T-helper 9 cell (primary cell): ENCODE data around the gene RNF186.
A peak's percentile ranks its signal among the peaks of the same experiment; 100 is the strongest.
"Not testable (repeated sequence)": the region's sequence is repeated elsewhere in the genome, so short reads cannot be mapped to it uniquely, and the experiment has no call there.

Experiments
- DNase-seq: peaks from one replicate; pipeline ENCODE4 v3.0.0-alpha.2; 2020

RNF186 gene

DNA sequence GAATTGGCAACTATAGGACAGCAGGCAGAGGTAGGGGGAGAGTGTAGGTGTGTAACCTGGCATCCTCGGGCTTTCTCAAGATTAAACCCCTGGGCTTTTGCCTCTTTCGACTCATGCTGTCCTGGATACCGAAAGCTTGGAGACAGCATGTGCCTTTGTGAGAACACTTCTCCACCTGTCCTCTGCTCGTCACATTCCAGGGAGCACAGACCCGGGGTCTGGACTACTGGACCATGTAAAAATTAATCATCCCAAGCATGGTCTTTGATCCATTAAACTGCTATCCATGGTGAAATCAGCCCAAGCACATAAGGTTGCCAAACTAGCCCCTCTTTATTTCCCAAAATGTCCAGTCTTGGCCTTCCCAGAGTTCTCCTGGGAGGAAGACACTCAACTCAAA lies 9.0 kb upstream of the RNF186 start:
- no peak for DNase-seq

DNA sequence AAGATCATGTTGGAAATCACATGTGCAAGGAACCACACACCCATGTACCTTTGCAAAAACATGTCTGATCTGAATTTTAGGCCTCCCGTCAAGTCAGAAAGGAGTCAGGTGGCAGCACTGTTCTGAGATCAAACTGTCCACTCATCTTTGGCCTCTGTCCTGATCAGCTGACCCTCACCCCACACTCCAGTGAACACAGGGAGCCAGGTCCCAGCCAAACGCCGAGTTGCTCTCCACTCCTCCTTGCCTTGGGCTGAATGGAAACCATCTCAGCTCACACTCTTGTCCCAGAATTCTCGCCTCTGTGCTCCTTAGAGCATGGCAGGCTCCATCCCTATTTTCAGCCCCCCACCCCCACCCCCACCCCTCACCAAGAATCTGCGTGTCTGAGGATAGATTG lies 4.6 kb upstream of the RNF186 start:
- no peak for DNase-seq

GRCh38 chr1:19818324-19818723 lies 3.2 kb upstream of the RNF186 start:
- DNase-seq: no peak

- DNase-seq: no peak
These were observed 2.1 kb upstream of the RNF186 start for GRCh38 chr1:19817160-19817559.

- not testable (repeated sequence) for DNase-seq
These were observed 1.6 kb upstream of the RNF186 start for GRCh38 chr1:19816737-19817086.

DNA sequence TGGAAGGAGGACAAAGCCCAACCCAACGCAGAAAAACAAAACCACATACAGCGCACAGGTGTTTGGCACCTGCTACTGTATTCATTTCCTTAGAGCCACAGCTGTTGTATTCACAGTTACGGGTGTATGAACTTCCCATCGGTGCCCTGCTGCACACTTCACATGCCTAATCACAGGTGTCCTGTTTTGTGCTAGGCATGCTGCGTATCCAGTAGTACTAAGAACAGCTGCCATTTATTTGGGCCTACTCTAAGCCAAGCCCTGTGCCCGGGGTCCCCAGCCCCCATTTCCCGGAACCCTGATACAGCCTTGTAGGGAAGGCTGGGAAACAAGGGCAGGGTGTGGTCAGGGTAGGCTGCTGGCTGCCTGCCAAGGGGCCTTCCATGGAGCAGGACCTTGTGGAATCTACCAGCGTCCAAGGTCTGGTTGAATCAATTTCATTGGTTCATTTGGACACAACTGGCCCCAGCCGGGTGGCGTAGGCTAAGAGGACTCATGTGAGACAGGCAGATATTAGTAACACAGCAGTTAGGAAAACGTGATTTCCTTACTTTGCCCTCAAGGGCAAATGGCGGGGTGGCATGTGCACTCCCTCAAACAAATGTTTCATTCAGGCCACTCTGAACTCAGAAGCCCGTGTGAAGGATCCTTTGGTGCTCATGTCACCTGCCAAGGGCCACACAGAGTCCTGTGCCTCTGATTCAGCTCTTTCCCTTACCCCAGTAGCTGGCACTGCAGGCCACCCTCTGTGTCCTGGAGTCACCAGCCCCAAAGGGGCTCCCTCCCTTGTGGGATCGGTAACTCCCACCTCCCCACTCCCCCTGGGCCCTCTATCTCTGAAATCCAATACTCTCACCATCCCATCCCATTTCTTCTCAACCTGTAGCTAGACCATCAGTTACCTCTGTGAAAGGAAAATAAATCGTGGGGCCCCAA lies 986 bp upstream of the RNF186 start:
- no peak for DNase-seq

- DNase-seq: no peak
These were observed 830 bp downstream of the RNF186 start for GRCh38 chr1:19814244-19814661.

GRCh38 chr1:19813643-19813960 lies 1.5 kb downstream of the RNF186 start:
- no peak for DNase-seq

GRCh38 chr1:19812875-19813642 lies 2.0 kb downstream of the RNF186 start:
- no peak for DNase-seq

DNA sequence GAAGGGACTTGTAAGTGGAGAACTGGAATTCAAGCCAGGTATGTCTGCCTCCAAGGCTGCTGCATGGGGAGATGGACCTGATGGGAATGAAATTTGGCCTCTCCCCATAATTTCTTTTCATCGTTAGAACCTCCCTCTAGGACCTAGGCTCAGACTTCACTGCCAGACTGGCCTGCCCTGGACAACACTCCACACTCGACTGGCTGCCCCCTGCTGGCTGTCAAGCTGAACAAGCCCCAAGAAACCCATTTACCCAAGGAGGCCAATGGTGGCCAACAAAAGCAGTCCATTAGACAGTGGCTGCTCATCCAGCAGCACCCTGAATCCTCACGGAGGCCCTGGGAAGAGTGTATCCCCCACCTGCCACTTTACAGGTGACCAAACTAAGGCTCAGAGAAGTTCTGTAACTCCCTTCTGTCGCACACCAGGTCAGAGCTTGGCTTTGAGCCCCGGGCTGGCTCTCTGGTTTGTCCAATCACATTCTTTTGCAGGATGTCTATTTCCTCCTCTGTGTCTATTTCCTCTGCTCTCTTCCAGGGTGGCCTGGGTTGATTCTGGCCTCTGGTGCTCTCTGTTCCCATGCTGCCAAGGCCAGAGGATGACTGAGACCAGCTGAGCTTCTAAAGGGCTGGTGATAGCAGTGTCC lies 3.8 kb downstream of the RNF186 start:
- peak; percentile 28 for DNase-seq

DNA sequence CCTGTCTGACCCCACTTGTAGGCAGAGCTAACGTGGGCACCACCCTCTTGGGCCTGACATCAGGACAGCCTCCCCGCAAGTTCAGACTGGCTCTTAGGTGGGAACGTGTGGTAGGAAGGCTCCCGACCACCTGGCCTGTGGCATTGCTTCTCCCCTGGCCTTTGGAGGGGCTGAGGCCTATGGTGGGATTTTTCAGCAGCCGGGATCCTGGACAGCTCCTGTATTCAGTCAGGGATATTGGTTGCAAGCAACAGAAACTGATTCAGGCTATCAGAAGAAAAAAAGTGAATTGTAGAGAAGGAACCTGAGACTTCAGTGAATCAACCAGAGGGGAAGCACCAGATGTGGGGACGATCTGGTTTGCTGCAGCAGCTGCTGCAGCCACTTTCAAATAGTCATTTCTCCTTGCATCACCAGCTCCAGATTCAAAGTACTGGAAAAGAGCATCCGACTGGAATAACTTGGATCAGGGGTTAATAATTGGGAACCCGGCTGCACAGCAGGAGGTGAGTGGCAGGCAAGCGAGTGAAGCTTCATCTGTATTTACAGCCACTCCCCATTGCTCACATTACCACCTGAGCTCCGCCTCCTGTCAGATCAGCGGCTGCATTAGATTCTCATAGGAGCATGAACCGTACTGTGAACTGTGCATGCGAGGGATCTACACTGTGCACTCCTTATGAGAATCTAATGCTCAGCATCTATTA lies 5.9 kb downstream of the RNF186 start:
- DNase-seq: no peak

DNA sequence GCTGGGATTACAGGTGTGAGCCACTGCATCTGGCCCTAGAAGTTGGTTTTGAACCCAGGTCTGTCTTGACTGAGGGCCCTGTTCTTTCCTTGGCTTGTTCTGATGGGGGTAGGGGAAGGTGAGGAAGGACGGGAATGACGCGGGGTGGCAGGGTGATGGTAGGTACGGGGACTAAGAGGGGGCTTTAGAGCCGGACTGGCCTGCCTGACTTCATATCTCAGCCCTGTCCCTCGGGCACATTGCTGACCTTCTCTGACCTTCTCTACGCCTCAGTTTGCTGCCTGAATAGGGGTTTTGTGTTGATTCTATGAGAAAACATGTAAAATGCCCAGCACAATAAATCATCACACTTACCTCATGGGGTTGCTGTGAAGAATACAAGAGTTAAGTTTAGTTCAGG lies 6.7 kb downstream of the RNF186 start:
- no peak for DNase-seq

GRCh38 chr1:19804831-19805251 lies 10.2 kb downstream of the RNF186 start:
- DNase-seq: no peak

GRCh38 chr1:19802269-19802668 lies 12.8 kb downstream of the RNF186 start:
- DNase-seq: no peak

GRCh38 chr1:19800076-19800804 lies 14.8 kb downstream of the RNF186 start:
- DNase-seq: peak; percentile 18

- peak; percentile 31 for DNase-seq
These were observed 15.6 kb downstream of the RNF186 start, which contains the start of gene TMCO4 for GRCh38 chr1:19799230-19800075. TSS of gene TMCO4 (minus strand) at chr1:19799916. CDS start at chr1:19780758, 19,158 bp downstream.

DNA sequence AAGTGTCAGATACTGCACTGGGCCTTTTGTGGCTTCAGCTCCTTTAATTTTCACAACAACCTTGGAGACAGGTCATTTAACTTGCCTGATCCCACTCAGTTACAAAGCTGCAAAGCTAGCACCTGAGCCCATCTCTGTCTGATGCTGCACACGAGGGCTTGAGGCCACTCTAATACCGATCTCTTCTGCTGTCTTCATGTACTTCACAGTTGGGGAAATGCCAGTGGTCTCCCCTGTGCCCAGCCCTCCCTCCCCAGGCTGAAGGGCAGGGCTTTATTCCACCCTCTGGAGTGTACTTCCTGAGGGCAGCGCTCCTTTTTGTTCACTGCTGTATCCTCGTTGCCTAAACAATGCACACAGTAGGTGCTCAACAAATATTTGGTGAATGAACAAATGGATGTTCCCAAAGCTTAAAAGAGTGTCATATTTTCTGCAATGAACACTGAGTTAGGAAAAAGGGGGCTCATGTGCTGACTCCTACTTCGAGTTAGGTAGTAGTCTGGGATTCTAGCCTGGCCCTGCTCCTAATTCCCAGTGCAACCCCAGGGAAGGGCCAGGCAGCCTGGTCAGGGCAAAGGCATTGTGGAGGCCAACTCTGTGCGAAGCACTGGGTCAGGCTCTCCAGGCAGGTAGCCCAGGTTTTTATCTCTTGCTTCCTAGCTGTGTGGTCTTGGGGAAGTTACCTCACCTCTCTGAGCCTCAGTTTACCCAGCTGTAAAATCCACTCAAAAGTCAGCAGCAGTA lies 16.4 kb downstream of the RNF186 start:
- DNase-seq: no peak

GRCh38 chr1:19797827-19798226 lies 17.3 kb downstream of the RNF186 start:
- DNase-seq: no peak

GRCh38 chr1:19794583-19794982 lies 20.5 kb downstream of the RNF186 start:
- DNase-seq: no peak

GRCh38 chr1:19793360-19794046 lies 21.6 kb downstream of the RNF186 start:
- no peak for DNase-seq
